ENCODE data around the gene STX2.
"Not testable (repeated sequence)": the region's sequence is repeated elsewhere in the genome, so short reads cannot be mapped to it uniquely, and the experiment has no call there.

Gene STX2

GRCh38 chr12:130799051-130799450 lies 40.0 kb downstream of the STX2 start:
- DNase-seq (ENCODE audit: low read depth in 2 of 2): no peak

- DNase-seq (ENCODE audit: low read depth in 2 of 2): peak in 1 of 2 donors; percentile 14
Measured at GRCh38 chr12:130796985-130797686, 41.9 kb downstream of the STX2 start.

GRCh38 chr12:130795906-130796305 lies 43.1 kb downstream of the STX2 start:
- DNase-seq (ENCODE audit: low read depth in 2 of 2): no peak

DNA sequence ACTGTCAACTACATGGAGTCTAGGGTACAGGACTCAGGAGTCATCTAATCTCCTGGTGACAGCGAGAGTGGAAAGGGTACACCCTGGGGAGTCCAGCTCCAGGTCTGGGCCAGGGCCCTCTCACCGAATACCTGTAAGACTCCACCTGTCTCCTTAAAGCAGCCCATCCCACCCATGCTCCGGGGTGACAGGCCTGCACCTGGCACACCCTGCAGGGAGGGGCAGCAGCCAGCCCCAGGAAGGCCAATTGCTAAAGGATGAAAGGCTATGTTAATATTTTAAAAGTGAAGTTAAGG lies 45.5 kb downstream of the STX2 start:
- DNase-seq (ENCODE audit: low read depth in 2 of 2): no peak

DNA sequence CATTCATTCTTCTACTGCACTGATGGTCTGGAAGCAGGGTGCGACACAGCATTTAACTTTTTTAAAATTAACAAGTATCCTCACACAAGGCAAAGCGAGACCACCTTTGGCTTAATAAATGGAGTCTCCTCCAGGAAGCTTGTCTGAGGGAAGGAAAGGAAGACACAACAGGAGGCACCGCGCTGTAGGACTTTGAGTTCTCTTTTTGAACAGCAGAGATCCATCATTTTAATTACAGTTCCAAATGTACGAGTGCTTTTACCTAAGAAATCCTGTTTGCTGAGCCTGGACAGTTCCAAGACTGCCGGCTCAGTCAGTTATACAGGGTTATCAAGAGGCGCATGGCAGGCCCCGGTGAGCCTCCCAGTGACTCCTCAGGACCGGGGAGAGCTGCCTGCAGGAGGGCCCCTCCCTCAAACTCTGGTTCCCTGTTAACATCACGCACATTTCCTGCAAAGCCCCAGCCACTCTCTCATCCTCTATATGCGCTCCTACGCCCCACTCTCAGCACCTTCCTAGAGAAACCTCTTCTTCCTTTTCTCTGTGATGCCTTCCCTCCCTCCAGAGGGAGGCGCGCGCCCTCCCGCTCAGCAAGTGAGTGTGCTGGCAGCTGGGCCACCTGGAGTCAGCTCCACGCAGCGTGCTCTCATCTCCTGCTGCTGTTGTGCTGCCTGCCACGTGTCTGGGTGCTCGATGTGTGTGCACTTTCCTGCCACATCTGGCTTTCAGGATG lies 46.1 kb downstream of the STX2 start:
- no peak for DNase-seq (ENCODE audit: low read depth in 2 of 2)

DNA sequence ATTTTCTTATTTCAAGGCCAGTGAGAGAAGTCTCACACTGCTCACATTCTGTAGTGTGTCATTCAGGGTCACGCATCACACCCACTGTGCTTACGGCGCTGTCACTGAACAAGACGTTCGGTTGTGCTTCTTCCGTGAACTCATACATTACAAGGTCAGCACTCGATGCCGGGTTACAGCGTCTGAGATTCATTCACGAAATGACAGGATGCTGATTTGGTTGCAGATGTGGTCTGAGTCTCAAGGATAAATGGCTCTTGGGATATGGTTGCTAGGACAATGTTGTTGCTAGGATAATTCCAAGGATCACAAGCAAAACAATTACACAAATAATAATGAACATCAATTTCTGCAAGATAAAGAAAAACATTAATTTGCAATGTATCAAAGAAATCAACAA lies 47.4 kb downstream of the STX2 start:
- DNase-seq (ENCODE audit: low read depth in 2 of 2): no peak

GRCh38 chr12:130788515-130788914 lies 50.5 kb downstream of the STX2 start:
- no peak for DNase-seq (ENCODE audit: low read depth in 2 of 2)

- no peak for DNase-seq (ENCODE audit: low read depth in 2 of 2)
Measured at GRCh38 chr12:130787445-130788410, 51.3 kb downstream of the STX2 start.

GRCh38 chr12:130787041-130787440 lies 52.0 kb downstream of the STX2 start:
- DNase-seq (ENCODE audit: low read depth in 2 of 2): no peak

DNA sequence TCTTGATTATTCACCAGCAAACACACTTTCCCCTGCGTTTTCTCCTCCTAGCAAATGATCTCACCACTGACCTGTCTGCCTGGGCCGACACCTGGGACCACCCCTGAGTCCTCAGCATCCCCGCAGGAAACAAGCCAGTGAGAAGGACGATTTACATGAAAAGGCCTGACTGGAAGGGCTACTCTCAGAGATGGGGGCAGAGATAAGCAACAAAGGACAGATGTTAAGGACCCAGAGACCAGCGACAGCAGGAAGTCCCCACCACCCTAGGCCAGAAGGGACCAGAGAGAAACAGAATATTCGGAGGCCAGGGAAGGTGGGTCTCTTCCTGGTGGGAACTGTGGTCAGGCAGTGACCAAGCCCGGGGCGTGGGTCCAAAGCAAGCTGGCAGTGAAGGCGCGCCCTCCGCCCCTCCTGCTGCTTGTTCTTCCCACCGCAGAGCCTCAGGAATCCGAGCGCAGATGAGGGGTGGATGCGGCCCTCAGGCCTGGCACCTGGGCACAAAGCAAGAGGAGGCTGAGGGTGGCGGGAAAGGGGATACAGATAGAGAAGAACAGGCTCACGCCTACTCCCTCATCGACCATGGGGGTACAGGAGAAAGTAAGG lies 55.8 kb downstream of the STX2 start:
- no peak for DNase-seq (ENCODE audit: low read depth in 2 of 2)

GRCh38 chr12:130782245-130782644 lies 56.8 kb downstream of the STX2 start:
- DNase-seq (ENCODE audit: low read depth in 2 of 2): not testable (repeated sequence)

DNA sequence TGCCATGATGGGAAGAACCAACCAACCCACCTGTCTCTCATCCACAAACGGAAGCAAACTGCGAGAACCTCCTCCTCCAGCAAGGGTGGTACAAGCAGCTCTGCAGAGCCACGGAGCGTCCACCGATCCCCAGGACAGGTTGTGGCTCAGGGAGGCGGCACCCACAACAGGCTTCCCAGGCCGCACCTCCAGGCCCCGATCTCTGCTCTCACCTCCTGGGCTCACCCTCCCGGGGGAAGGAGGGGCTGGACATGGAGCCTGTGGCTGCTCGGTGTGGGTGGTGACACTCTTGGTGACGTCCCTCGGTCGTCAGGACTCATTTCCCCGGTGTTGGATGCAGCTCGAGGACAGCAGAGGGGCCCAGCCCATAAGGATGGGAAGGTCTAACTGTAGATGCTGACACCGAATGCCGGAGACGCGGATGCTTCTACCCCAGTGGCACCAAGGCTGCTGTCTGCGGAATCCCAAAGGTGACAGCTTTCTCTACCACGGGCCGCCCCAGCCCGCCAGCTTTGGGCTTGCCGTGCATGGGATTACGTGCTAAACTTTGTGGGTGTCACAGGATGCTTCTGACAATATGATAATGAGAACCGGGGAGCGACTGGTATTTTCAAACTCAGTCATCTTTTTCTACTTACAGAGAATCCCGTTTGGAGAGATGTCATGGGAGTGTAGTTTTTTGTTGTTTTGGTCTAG lies 58.0 kb downstream of the STX2 start:
- DNase-seq (ENCODE audit: low read depth in 2 of 2): no peak

DNA sequence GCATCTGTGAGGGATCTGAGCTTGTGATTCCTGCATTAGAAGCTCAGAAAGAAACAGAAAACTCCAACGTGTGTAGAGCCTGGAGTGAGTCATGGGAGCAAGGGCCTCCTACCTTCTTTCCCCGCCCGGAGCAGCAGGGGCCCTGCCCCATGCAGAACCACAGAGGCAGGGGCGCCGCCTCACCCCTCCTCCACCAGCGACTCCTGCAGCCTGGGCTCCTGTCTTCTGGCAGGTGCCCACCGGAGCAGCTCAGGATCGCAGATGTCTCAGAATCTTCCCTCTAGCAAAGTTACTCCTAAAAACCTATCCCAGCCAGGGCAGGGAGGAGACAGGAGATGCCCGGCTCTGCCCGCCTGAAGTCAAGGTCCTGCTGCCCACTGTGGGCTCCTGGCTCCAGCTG lies 58.7 kb downstream of the STX2 start:
- no peak for DNase-seq (ENCODE audit: low read depth in 2 of 2)

- DNase-seq (ENCODE audit: low read depth in 2 of 2): no peak
Measured at GRCh38 chr12:130778776-130779175, 60.3 kb downstream of the STX2 start.

GRCh38 chr12:130776857-130777339 lies 62.2 kb downstream of the STX2 start:
- DNase-seq (ENCODE audit: low read depth in 2 of 2): no peak

- peak; percentile 43 to 48 for DNase-seq (ENCODE audit: low read depth in 2 of 2)
Measured at GRCh38 chr12:130775953-130776856, 62.8 kb downstream of the STX2 start.

- DNase-seq (ENCODE audit: low read depth in 2 of 2): no peak
Measured at GRCh38 chr12:130770413-130771028, 68.5 kb downstream of the STX2 start.

DNA sequence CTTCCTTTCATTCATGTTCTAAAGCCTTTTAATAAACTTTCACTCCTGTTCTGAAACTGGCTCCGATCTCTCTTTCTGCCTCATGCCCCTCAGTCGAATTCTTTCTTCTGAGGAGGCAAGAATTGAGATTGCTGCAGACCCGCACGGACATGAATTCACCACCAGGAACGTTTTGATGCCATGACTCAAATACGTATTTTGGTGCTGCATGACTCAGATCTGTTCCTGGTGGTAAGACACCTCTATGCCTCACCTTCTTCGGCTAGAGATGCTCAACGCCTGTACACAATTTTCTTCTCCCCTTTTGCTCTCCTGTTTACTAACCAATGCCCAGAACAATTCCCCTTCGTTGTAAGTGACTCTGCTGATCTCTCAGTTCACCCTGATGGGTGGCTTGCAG lies 70.9 kb downstream of the STX2 start:
- no peak for DNase-seq (ENCODE audit: low read depth in 2 of 2)

- no peak for DNase-seq (ENCODE audit: low read depth in 2 of 2)
Measured at GRCh38 chr12:130766470-130766869, 72.6 kb downstream of the STX2 start.

GRCh38 chr12:130765186-130765659 lies 73.8 kb downstream of the STX2 start:
- DNase-seq (ENCODE audit: low read depth in 2 of 2): no peak

Data from stimulated activated CD8-positive, alpha-beta memory T cell treated with anti-CD3 and anti-CD28 coated beads, Interleukin-15, amount 100 ng/mL, for 4 hours (primary cell).